ENCODE data around the gene SAMMSON.

DNA sequence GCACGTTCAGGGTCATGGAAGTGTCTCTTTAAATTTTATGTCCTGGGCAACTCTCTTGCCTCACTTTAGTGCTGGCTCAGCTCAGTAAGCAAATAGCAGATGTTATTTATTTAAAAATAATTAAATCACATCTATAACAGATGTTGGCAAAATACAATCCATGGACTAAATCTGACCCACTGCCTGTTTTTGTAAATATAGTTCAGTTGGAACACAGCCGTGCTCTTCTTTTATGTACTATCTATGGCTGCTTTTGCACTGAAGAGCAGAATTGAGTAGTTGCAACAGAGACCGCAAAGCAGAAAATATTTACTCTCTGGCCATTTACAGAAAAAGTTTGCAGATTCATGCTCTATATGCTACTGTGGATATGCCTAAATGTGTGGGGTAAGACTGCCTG lies 79.2 kb downstream of the SAMMSON start:
- TF ChIP-seq, protein P1, sequence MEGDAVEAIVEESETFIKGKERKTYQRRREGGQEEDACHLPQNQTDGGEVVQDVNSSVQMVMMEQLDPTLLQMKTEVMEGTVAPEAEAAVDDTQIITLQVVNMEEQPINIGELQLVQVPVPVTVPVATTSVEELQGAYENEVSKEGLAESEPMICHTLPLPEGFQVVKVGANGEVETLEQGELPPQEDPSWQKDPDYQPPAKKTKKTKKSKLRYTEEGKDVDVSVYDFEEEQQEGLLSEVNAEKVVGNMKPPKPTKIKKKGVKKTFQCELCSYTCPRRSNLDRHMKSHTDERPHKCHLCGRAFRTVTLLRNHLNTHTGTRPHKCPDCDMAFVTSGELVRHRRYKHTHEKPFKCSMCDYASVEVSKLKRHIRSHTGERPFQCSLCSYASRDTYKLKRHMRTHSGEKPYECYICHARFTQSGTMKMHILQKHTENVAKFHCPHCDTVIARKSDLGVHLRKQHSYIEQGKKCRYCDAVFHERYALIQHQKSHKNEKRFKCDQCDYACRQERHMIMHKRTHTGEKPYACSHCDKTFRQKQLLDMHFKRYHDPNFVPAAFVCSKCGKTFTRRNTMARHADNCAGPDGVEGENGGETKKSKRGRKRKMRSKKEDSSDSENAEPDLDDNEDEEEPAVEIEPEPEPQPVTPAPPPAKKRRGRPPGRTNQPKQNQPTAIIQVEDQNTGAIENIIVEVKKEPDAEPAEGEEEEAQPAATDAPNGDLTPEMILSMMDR (IDR thresholded peaks at IDR 0.05), result no peak
- TF ChIP-seq POLR2A (IDR thresholded peaks at IDR 0.05), result no peak
